H1 (cell line): ENCODE results near the gene PPP2R2C. TPM values are rescaled to one million over a fixed set of nuclear protein-coding genes. Genes with fewer than 3 reads are reported as not detected.

Experiments
- CTCF ChIA-PET: fragments of 300-600 bp; sonication (Branson Sonifier 250); formaldehyde crosslinking; loops from one replicate; lab custom pipeline; 2021; ENCODE audit not compliant: partially characterized antibody; lab: Charles Lee
- POLR2A ChIA-PET: fragments of 300-600 bp; sonication (Branson Sonifier 250); formaldehyde crosslinking; loops from one replicate; lab custom pipeline; 2021; ENCODE audit warnings: inconsistent platforms; ENCODE audit not compliant: partially characterized antibody; lab: Charles Lee
- DNase-seq, 2 experiments: peaks; one replicate each; pipeline versions ENCODE4 v3.0.0 to v3.0.0-alpha.2; 2010 to 2022; ENCODE audit warnings: low spot score in 2 of 2, low read depth in 1 of 2, mixed read lengths in 1 of 2
- FAIRE-seq: peaks from 2 replicates; lab custom pipeline; 2011; peaks lifted over from hg19 to GRCh38; lab: Jason Lieb, UNC
- H2AFZ ChIP-seq: 2 replicates; pipeline ENCODE4 v1.8.1; 2012; ENCODE audit warnings: low read length, inconsistent platforms
- H2AK5ac ChIP-seq: 2 replicates; pipeline ENCODE4 v1.6.1; 2013; ENCODE audit warnings: low read depth, low read length
- H2BK120ac ChIP-seq: replicated peaks from 2 replicates; pipeline ENCODE3; 2013; ENCODE audit warnings: low read depth, low read length, inconsistent platforms
- H2BK12ac ChIP-seq: 2 replicates; pipeline ENCODE4 v1.6.1; 2013; ENCODE audit warnings: low read depth, low read length
- H2BK15ac ChIP-seq: 2 replicates; pipeline ENCODE4 v1.6.1; 2013; ENCODE audit warnings: low read length
- H2BK20ac ChIP-seq: 2 replicates; pipeline ENCODE4 v1.6.1; 2013; ENCODE audit warnings: low read length
- H2BK5ac ChIP-seq: 2 replicates; pipeline ENCODE4 v1.6.1; 2013; ENCODE audit warnings: low read depth, low read length
- H3K14ac ChIP-seq: 2 replicates; pipeline ENCODE4 v1.6.1; 2013; ENCODE audit warnings: inconsistent platforms; ENCODE audit not compliant: insufficient read length
- H3K18ac ChIP-seq: 2 replicates; pipeline ENCODE4 v1.6.1; 2013; ENCODE audit warnings: low read length; ENCODE audit errors: extremely low read depth
- H3K23ac ChIP-seq: 2 replicates; pipeline ENCODE4 v1.6.1; 2013; ENCODE audit warnings: inconsistent platforms; ENCODE audit not compliant: insufficient read length
- H3K23me2 ChIP-seq: 2 replicates; pipeline ENCODE4 v1.6.1; 2013; ENCODE audit warnings: low read depth, low read length
- H3K27ac ChIP-seq: 2 replicates; pipeline ENCODE4 v1.6.1; 2011; ENCODE audit warnings: low read depth, low read length, inconsistent platforms
- H3K27me3 ChIP-seq, 4 experiments: replicated peaks in 1 of 4; 1 replicate in 1 of 4; 2 replicates in 3 of 4; pipeline versions ENCODE4 v1.6.1 to v1.8.1; 2011 to 2013; ENCODE audit warnings: low read length in 3 of 4, mild to moderate bottlenecking in 3 of 4, inconsistent platforms in 2 of 4, mixed read lengths in 2 of 4, moderate library complexity in 1 of 4; ENCODE audit not compliant: control insufficient read depth in 3 of 4, insufficient read depth in 3 of 4; ENCODE audit errors: extremely low read depth in 1 of 4
- H3K36me3 ChIP-seq, 4 experiments: 2 replicates each; pipeline versions ENCODE4 v1.6.1 to v1.8.1; 2011 to 2013; ENCODE audit warnings: mild to moderate bottlenecking in 4 of 4, low read length in 3 of 4, moderate library complexity in 2 of 4, control low read depth in 1 of 4, inconsistent platforms in 1 of 4; ENCODE audit not compliant: insufficient read depth in 4 of 4, control insufficient read depth in 2 of 4
- H3K4ac ChIP-seq: replicated peaks from 2 replicates; pipeline ENCODE3; 2013; ENCODE audit warnings: low read length, low read depth, mixed read lengths, inconsistent platforms; ENCODE audit not compliant: insufficient read length
- H3K4me1 ChIP-seq, 4 experiments: replicated peaks in 1 of 4; 1 replicate in 1 of 4; 2 replicates in 3 of 4; pipeline versions ENCODE4 v1.6.1 to v1.8.1; 2011 to 2013; ENCODE audit warnings: low read length in 3 of 4, inconsistent platforms in 2 of 4, mixed read lengths in 1 of 4; ENCODE audit not compliant: insufficient read depth in 4 of 4, control insufficient read depth in 3 of 4
- H3K4me2 ChIP-seq, 2 experiments: 2 replicates each; pipeline versions ENCODE4 v1.6.1 to v1.8.1; 2011 to 2013; ENCODE audit warnings: low read depth in 2 of 2, low read length in 2 of 2, control low read depth in 1 of 2, inconsistent platforms in 1 of 2, mild to moderate bottlenecking in 1 of 2; ENCODE audit not compliant: insufficient read depth in 1 of 2
- H3K4me3 ChIP-seq, 4 experiments: fragments of 200-600, 300-600 bp in 1 of 4; sonication (generic), shearing (Covaris generic), sonication (Bioruptor Twin) in 1 of 4; 2 replicates each; pipeline versions ENCODE4 v1.5.1 to v1.8.1; 2011 to 2016; ENCODE audit warnings: low read length in 4 of 4, low read depth in 3 of 4, control low read depth in 2 of 4, inconsistent platforms in 2 of 4, mild to moderate bottlenecking in 2 of 4, mixed read lengths in 1 of 4, moderate library complexity in 1 of 4; ENCODE audit not compliant: insufficient read depth in 2 of 4; ENCODE audit errors: extremely low read depth in 1 of 4
- H3K56ac ChIP-seq: replicated peaks from 2 replicates; pipeline ENCODE3; 2013; ENCODE audit warnings: low read depth, mild to moderate bottlenecking, mixed read lengths, low read length, inconsistent platforms; ENCODE audit not compliant: insufficient read length
- H3K79me1 ChIP-seq: 2 replicates; pipeline ENCODE4 v1.6.1; 2013; ENCODE audit warnings: low read depth, low read length, control low read depth
- H3K79me2 ChIP-seq, 2 experiments: 2 replicates each; pipeline versions ENCODE4 v1.6.1 to v1.8.1; 2012 to 2013; ENCODE audit warnings: low read length in 2 of 2, mild to moderate bottlenecking in 2 of 2, inconsistent platforms in 1 of 2; ENCODE audit not compliant: insufficient read depth in 2 of 2, control insufficient read depth in 1 of 2
- H3K9ac ChIP-seq, 4 experiments: replicated peaks in 1 of 4; 1 replicate in 1 of 4; 2 replicates in 3 of 4; pipeline versions ENCODE4 v1.6.1 to v1.8.1; 2011 to 2013; ENCODE audit warnings: low read depth in 3 of 4, low read length in 3 of 4, control low read depth in 2 of 4, mild to moderate bottlenecking in 2 of 4, moderate library complexity in 2 of 4, inconsistent platforms in 1 of 4; ENCODE audit errors: extremely low read depth in 1 of 4
- H3K9me3 ChIP-seq, 2 experiments: 2 replicates each; pipeline versions ENCODE4 v1.6.1 to v1.8.1; 2012 to 2013; ENCODE audit warnings: mild to moderate bottlenecking in 2 of 2, moderate library complexity in 2 of 2, control low read depth in 1 of 2, inconsistent platforms in 1 of 2, low read depth in 1 of 2, low read length in 1 of 2, mixed read lengths in 1 of 2; ENCODE audit not compliant: insufficient read depth in 2 of 2
- H4K20me1 ChIP-seq, 2 experiments: replicated peaks in 1 of 2; 2 replicates each; pipeline versions ENCODE3 to v1.8.1; 2011 to 2013; ENCODE audit warnings: inconsistent platforms in 2 of 2, low read length in 2 of 2, mild to moderate bottlenecking in 1 of 2; ENCODE audit not compliant: insufficient read depth in 2 of 2, control insufficient read depth in 1 of 2
- H4K5ac ChIP-seq: 2 replicates; pipeline ENCODE4 v1.6.1; 2013; ENCODE audit warnings: low read length, low read depth, mixed read lengths, inconsistent platforms; ENCODE audit not compliant: insufficient read length
- H4K8ac ChIP-seq: 2 replicates; pipeline ENCODE4 v1.8.0; 2013; ENCODE audit warnings: mild to moderate bottlenecking, moderate library complexity, low read length, inconsistent platforms; ENCODE audit not compliant: insufficient read depth; ENCODE audit errors: extremely low read depth
- H4K91ac ChIP-seq: replicated peaks from 2 replicates; pipeline ENCODE3; 2013; ENCODE audit warnings: low read length, mixed read lengths, inconsistent platforms; ENCODE audit not compliant: insufficient read length
- ASH2L ChIP-seq: fragments of 200-600, 300-600 bp; sonication (generic); IDR thresholded peaks from one replicate; pipeline ENCODE4 v1.7.1; 2017; ENCODE audit warnings: low read length
- CEBPB ChIP-seq: IDR thresholded peaks from 2 replicates; pipeline ENCODE4 v1.6.1; 2012; ENCODE audit warnings: low read depth, low read length
- EP300 ChIP-seq, 2 experiments: IDR thresholded peaks; 1 replicate in 1 of 2; 2 replicates in 1 of 2; pipeline ENCODE4 v1.6.1; 2011 to 2012; ENCODE audit warnings: low read depth in 2 of 2, low read length in 2 of 2, mild to moderate bottlenecking in 2 of 2, borderline replicate concordance in 1 of 2, inconsistent platforms in 1 of 2, moderate library complexity in 1 of 2
- NRF1 ChIP-seq: IDR thresholded peaks from 2 replicates; pipeline ENCODE4 v1.6.1; 2011; ENCODE audit warnings: mild to moderate bottlenecking, low read depth, low read length, improper control_type of control experiment
- PHF8 ChIP-seq: fragments of 200-600 bp; sonication (generic); conservative IDR thresholded peaks from 2 replicates; pipeline ENCODE4 v1.7.1; 2012; ENCODE audit warnings: low read depth, mild to moderate bottlenecking, inconsistent platforms, low read length, moderate library complexity
- POLR2A ChIP-seq, 2 experiments: IDR thresholded peaks; 1 replicate in 1 of 2; 2 replicates in 1 of 2; pipeline ENCODE4 v1.6.1; 2011; ENCODE audit warnings: low read depth in 2 of 2, low read length in 2 of 2, mild to moderate bottlenecking in 2 of 2; ENCODE audit errors: control extremely low read depth in 1 of 2
- POLR2AphosphoS5 ChIP-seq: IDR thresholded peaks from 2 replicates; pipeline ENCODE4 v1.6.1; 2011; ENCODE audit warnings: low read depth, low read length
- RAD21 ChIP-seq, 2 experiments: IDR thresholded peaks in 1 of 2; conservative IDR thresholded peaks in 1 of 2; 2 replicates each; pipeline ENCODE4 v1.6.1; 2011; ENCODE audit warnings: low read depth in 2 of 2, low read length in 2 of 2, improper control_type of control experiment in 1 of 2, inconsistent platforms in 1 of 2, mild to moderate bottlenecking in 1 of 2, moderate library complexity in 1 of 2
- RNF2 ChIP-seq: fragments of 200-900, 300-1000 bp; sonication (generic); IDR thresholded peaks from 2 replicates; pipeline ENCODE4 v1.7.1; 2016; ENCODE audit warnings: borderline replicate concordance, low read depth, mild to moderate bottlenecking, antibody characterized with exemption, low read length; ENCODE audit not compliant: poor library complexity, severe bottlenecking; ENCODE audit errors: missing control alignments
- SP2 ChIP-seq: IDR thresholded peaks from 2 replicates; pipeline ENCODE4 v1.6.1; 2012; ENCODE audit warnings: mild to moderate bottlenecking, low read length, inconsistent platforms
- SRF ChIP-seq: IDR thresholded peaks from 2 replicates; pipeline ENCODE4 v1.6.1; 2011; ENCODE audit warnings: mild to moderate bottlenecking, low read depth, low read length, moderate library complexity
- TEAD4 ChIP-seq: IDR thresholded peaks from 2 replicates; pipeline ENCODE4 v1.6.1; 2012; ENCODE audit warnings: low read depth, low read length, inconsistent platforms, mixed read lengths
- WGBS, 2 experiments: shearing (Covaris generic) in 1 of 2; methylation state at CpG; one replicate each; pipeline versions ENCODE4 v1.1.6 to v1.1.7; 2013 to 2015; ENCODE audit warnings: low lambda C conversion rate in 2 of 2, mixed read lengths in 2 of 2, inconsistent platforms in 1 of 2, low coverage in 1 of 2, missing lambda C conversion rate in 1 of 2; ENCODE audit not compliant: insufficient replicate concordance in 2 of 2, insufficient coverage in 1 of 2, insufficient read length in 1 of 2; ENCODE audit errors: extremely low coverage in 1 of 2, missing lambda C conversion rate in 1 of 2; 5-methylcytosine and 5-hydroxymethylcytosine counted together
- polyA plus RNA-seq, 7 experiments: library from polyadenylated mRNA; depleted of rRNA in 3 of 7; stranded (reverse) in 5 of 7; unstranded in 2 of 7; fragments of >200 nt in 5 of 7; fragments of 200-250 nt in 2 of 7; gene quantifications; 1 replicate in 5 of 7; 2 replicates in 1 of 7; 4 replicates in 1 of 7; pipeline versions ENCODE4 v1.2.1 to v1.2.3, GENCODE V29; 2011 to 2013; ENCODE audit warnings: missing spikeins in 2 of 7, mixed read lengths in 2 of 7
- total RNA-seq: library from RNA; stranded (reverse); fragmentation: NEBNext Ultra II Directional; extraction: Animal tissue kit (Norgen Biotek cat#: 25700); gene quantifications from 2 replicates; pipeline ENCODE4 v1.2.1, GENCODE V29; 2021
- TF ChIP-seq, protein P1 (sequence below): IDR thresholded peaks from 2 replicates; pipeline ENCODE4 v1.6.1; 2012; ENCODE audit warnings: inconsistent platforms

PPP2R2C gene
- total and polyA plus RNA-seq, 2 of the 8 experiments (the other 6 are each of a cell fraction or from before 2014, with no cell fraction given), result 6.4 TPM

GRCh38 chr4:6351246-6352000, 121.0 kb downstream of the PPP2R2C start:
- Histone ChIP-seq H3K9ac (no peak overlapping the region), H3K18ac (no peak overlapping the region), H2BK12ac (no peak overlapping the region), H2AFZ (no peak overlapping the region), H4K8ac (no peak overlapping the region), H3K27ac (no peak overlapping the region), H3K36me3 (no peaks in the 10 kb centered on the region), H2AK5ac (no peak overlapping the region), H3K23me2 (no peaks in the 10 kb centered on the region; the same call in 1 of the 2 replicates), H3K27me3 (no peaks in the 10 kb centered on the region), H2BK20ac (no peak overlapping the region), H3K4me3 (no peak overlapping the region), H3K9me3 (no peaks in the 10 kb centered on the region), H3K4ac (no peak overlapping the region), H3K23ac (no peak overlapping the region), H4K20me1 (no peaks in the 10 kb centered on the region), H2BK120ac (no peak overlapping the region), H3K4me2 (no peak overlapping the region), H4K91ac (no peak overlapping the region), H3K79me2 (no peaks in the 10 kb centered on the region), H3K4me1 (no peaks in the 10 kb centered on the region), H3K56ac (no peak overlapping the region), H3K14ac (no peak overlapping the region), H4K5ac (no peak overlapping the region), H2BK5ac (no peak overlapping the region), H2BK15ac (no peak overlapping the region), H3K79me1 (no peaks in the 10 kb centered on the region)
- no peak for DNase-seq
- no peak for FAIRE-seq
- ChIA-PET CTCF (interaction anchor here (1.0 to 1.6 kb wide), 3 partner anchors 9 to 19 kb away, joined by 3 to 5 read pairs (median 3); no protein-coding TSS in a partner anchor), POLR2A (no interaction called here)
- 86% methylated on average over 19 of the region's 22 CpGs; no CpG with 5 or more reads in 1 of the 2 experiments for WGBS, 2 experiments
- TF ChIP-seq POLR2AphosphoS5 (no peak), POLR2A (IDR thresholded peaks at IDR 0.05; ENCODE audit: control extremely low read depth in 1 of 2, low read depth in 2 of 2, low read length in 2 of 2) (no peak), CEBPB (no peak), RAD21 (IDR thresholded peaks at IDR 0.05 in 1 of 2, conservative IDR thresholded peaks at IDR 0.05 in 1 of 2; ENCODE audit: low read depth in 2 of 2, low read length in 2 of 2) (no peak), ASH2L (no peak), PHF8 (no peak), SP2 (no peak), SRF (no peak), NRF1 (no peak), RNF2 (no peak), EP300 (IDR thresholded peaks at IDR 0.05; ENCODE audit: borderline replicate concordance in 1 of 2, low read depth in 2 of 2, low read length in 2 of 2) (no peak), TEAD4 (no peak)
- TF ChIP-seq, protein P1, sequence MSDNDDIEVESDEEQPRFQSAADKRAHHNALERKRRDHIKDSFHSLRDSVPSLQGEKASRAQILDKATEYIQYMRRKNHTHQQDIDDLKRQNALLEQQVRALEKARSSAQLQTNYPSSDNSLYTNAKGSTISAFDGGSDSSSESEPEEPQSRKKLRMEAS, result no peak
